ENCODE data around the gene PYGB.

PYGB gene

DNA sequence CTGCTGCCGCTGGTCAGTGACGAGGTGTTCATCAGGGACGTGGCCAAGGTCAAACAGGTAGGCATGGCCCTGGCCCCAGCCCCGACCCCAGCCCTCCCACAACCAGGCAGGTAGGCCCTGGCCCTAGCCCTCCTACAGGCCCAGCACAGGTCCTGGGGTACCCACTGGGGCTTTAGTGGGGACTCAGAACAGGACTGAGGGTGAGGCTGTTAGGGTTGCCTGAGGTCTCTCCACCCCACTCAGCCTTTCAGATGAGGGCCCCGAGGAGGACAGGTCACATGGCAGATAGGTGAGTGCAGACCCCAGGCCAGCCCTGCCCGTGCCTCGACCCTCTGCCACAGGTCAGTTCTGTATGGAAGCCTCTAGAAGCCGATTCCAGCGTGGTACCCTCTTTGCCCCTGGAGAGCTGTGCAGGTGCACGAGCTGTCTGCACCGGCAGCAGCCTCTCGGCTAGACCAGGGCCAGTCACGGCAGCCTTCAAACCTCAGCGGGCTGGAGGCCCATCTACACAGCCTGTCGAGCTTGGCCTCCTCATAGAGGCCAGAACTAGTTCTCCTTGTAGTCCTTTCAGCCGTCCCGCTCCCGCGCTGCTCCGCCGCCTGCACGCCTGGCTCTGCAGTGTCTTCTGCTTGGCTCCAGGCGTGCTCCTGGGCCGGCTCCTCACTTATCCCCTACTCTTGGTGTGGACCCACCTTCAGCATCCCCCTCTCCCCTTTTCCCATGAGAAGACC is 35.5 kb downstream of the PYGB start:
- DNase-seq: no peak

- DNase-seq: no peak
Observed at GRCh38 chr20:25284131-25284601, 36.3 kb downstream of the PYGB start.

DNA sequence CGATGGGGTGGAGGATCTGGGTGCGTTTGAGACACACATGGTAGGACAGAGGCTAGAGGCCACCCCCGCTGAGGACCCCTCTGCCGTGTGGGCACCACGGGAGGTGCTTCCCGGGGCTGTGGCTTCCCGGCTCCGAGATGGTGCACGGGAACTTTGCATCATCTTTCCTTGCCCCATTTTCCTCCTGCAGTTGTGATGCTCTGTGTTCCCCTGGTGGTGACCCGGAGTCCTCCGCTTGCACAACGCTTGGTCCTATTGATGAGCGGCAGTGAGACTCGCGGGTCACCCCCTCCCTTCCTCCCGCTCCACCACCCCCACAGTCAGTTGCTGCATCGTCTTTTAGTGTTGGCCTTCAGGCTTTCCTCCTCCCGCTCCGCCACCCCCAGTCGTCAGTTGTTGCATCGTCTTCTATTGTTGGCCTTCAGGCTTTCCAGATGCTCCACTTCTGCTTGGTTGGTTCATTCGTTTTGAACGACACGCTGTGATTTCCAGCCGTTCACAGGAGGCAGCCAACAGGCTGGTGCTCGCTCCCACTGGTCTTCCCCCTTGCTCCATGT is 37.3 kb downstream of the PYGB start:
- DNase-seq: no peak

DNA sequence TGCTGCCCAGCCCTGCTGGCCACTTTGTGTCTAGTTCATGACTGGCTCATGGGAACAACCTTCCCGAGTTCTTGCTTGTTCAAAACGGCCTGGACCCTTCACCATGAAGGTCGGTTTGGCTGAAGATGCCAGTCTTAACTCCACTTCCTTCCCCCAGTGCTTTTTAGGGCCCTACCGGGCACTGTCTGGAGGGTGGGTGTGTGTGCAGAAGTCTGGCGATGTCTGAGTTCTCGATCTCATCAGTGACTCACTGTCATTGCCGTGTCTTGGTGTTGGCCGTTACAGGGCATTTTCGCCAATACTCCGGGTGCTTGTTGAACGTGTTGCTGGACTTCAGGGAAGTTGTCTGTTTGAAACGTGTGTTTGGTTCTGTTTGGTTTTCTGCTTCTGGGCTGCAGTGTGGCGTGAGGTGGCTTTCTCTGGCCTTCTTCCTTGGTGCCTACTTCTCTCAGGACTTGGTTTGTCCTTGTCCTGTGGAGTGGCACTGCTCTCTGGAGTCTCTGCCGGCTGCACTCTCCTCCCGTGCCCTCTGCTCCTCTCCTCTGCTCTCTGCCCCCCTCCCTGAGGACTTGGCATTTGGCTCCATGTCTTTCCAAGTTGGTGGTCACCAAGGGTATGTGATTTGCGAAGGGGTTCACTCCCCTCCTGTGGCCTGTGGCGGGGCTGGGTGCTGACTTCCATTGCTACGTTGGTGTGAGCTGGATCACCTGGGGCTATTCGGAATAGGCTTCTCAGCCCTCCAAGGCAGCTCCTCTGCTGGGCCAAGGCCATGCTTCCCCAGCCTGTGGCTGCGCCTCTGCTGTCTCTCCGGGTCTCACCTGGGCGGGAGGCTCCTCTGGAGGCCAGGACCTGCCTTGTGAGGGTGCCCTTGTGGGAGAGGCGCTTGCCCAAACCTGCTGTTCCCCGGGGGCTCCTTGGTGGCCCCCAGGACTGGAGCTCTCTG is 38.2 kb downstream of the PYGB start:
- no peak for DNase-seq

GRCh38 chr20:25286917-25287316 is 39.0 kb downstream of the PYGB start:
- no peak for DNase-seq

- DNase-seq: no peak
Observed at GRCh38 chr20:25287631-25288290, 39.9 kb downstream of the PYGB start.

DNA sequence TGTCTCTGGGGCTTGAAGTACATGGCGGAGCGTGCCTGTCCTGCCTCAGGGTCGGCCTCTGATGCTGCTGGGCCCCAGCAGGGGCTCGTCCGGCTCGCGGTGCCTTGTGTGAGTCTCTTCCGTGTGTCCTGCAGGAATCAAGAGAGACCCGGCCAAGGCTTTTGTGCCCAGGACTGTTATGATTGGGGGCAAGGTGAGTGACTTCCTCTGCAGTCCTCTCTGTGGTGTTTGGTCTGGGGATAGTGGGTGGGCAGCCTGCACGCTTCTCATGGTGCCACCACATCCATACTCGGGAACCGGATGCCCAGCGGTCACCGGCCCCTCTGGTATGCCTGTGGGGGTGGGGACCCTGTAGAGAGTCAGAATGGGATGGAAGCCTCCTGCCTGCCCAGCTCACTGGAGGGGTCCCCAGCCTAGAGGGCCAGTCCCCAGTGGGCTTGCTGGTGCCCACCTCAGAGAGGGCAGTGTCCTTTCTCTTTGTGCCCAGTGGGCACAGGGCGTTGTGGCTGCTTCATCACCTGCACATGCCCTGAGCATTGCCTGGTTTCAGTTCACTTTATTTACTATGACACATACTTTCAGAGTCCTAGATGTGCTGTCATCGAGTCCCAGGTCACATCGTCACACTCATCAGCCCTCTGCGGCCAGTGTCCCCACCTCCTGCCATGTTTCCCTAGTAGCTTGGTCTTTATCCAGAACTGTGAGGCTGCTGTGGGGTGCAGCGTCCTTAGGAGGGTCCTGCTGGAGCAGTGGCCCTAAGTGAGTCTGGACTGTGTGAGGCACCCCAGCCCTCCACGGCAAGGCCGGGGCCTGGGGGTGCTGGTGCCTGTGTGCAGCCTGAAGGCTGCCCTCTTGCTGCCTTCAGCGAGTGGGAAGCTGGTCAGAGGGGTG is 40.7 kb downstream of the PYGB start:
- DNase-seq: no peak

GRCh38 chr20:25289886-25290597 is 42.2 kb downstream of the PYGB start:
- DNase-seq: no peak

- DNase-seq: no peak
Observed at GRCh38 chr20:25290646-25291431, 43.0 kb downstream of the PYGB start.

DNA sequence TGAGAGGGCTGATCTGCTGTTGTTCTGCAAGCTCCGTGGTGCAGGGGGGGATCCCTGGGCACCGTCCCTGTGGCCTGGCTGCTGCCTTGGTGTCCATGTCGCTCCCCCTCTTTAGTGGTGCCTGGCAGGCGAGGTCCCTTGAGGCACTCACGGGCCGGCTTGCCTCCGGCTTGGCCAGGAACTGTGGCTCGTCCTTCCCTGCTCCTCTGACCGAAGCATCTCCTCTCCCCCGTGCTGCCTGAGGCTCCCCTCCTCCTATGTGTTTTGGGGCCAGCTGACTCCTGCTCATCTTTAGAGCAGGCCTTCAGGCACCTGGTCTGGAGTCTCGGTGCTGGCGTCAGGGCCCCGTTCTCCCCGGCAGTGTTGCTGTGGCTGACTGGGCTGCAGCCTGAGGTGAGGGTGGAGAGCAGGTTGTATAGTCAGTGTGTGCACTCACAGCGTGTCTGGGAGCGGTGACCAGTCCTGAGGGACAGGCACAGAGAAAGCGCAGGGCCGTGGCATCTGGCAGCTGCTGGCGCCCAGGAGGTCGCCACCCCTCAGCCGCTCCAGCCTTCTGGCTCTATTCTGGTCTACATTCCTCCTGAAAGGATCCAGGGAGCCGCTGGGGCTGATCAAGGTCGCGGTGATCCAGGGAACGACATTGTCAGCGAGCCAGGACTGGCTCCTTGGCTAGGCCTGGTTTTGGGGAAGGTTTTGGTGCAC is 43.7 kb downstream of the PYGB start:
- no peak for DNase-seq

DNA sequence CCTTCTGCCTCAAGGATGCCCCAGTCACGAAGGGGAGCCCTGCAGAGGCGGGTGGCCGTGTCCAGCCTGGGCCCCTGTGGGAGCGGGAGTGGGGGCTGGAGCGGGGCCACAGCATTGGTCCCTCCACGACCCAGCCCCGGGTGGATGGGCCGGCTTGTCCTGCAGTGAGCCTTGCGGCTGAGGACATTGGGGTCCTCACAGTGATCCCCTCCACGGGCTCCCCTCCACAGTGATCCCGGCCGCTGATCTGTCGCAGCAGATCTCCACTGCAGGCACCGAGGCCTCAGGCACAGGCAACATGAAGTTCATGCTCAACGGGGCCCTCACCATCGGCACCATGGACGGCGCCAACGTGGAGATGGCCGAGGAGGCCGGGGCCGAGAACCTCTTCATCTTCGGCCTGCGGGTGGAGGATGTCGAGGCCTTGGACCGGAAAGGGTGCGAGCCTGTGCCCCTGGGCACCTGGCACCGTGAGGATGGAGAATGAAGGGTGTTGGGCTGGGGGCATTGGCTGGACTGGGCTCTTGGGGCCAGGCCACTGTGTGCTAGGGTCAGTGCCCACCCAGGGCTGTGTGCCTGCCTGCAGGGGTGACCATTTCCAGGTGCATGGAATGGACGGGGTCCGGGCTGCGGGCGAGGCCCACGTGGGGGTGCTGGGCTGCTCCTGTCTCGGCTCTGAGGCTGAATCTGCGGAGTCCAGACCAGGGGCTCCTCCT is 44.4 kb downstream of the PYGB start:
- DNase-seq: no peak

GRCh38 chr20:25293507-25293906 is 45.6 kb downstream of the PYGB start:
- DNase-seq: no peak

DNA sequence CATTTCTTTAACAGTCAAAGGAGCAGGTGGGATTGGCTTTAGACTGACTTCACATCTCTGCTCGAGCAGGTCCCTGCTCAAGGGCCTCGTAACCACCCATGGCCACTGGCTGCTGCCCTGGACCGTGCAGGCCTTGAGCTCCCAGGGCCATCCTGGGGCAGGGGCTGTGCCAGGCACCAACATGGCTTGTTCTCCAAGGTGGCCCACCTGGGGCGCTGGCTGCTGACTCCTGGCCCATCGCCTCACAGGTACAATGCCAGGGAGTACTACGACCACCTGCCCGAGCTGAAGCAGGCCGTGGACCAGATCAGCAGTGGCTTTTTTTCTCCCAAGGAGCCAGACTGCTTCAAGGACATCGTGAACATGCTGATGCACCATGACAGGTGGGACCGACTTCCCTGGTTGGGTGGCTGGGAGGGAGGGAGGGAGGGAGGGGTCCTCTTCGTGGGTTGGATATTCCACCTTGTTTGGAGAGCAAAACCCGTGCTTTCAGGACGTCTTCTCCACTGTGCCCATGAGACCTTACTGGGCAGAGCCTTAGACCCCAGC is 46.1 kb downstream of the PYGB start:
- DNase-seq: no peak

DNA sequence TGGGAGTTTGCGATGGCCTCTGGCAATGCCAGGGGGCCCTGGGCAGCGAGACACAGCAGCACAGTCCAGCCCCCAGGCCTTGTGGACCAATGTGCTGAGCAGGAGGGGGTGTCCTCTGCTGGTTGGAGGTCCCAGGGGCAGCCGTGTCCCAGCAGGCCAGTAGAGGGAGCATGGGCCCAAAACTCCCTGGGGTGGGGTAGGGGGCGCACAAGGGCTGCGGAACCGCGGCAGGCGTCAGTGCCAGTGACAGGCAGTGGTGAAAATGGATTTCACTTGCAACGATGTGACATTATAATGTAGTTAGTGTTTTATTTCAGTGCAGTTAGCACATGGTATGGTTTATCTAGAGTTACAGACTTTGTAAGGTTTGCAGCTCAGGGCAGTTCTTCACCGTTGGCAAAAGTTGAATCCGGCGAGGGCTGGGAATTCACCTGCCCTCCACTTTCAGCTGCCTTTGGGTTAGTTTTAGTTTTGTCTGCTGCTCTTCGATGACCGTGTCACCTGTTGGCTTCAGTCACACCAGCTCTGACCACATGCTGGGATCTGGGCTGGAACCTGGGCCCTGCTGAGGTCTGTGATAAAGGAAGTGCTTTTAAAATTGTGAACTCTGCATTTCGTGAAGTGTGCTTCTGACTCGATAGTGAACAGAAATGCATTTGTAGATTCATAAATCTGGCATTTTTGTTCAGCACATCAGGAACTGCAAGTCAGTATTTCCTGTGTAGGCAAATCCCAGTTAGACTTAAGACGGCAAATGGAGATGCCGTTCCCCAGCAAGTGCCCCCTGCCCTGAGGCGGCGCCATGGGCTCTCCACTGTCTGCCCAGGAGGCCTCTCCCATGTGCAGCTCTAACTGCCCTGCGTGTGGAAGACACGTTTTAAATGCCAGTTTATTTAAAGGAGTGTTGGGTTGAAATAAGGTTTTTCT is 46.8 kb downstream of the PYGB start:
- peak; percentile 45 for DNase-seq

GRCh38 chr20:25295386-25296093 is 47.7 kb downstream of the PYGB start:
- DNase-seq: no peak

- DNase-seq: no peak
Observed at GRCh38 chr20:25296094-25297093, 48.5 kb downstream of the PYGB start.
